Body of pancreas (tissue), 4 donors: ENCODE results near the gene FUT7. TPM values are rescaled to one million over a fixed set of nuclear protein-coding genes. Genes with fewer than 3 reads are reported as not detected.

Experiments
- ATAC-seq: fragments of 150-250 bp; one replicate; pipeline ENCODE4 v1.9.1; 2016
- DNase-seq, 4 donors: peaks; one replicate each; pipeline ENCODE4 v3.0.0-alpha.2; 2019
- H3K27ac ChIP-seq, 4 donors: fragments of 200-600 bp; sonication (generic); 1 replicate in 3 of 4; 2 replicates in 1 of 4; pipeline versions ENCODE4 v1.5.1 to v1.6.1; 2016 to 2019; ENCODE audit warnings: mild to moderate bottlenecking in 1 of 4, mixed read lengths in 1 of 4, moderate library complexity in 1 of 4
- H3K27me3 ChIP-seq, 2 donors: fragments of 200-600 bp; sonication (generic); one replicate each; pipeline ENCODE4 v1.6.0; 2016; ENCODE audit warnings: mild to moderate bottlenecking in 1 of 2
- H3K36me3 ChIP-seq, 2 donors: fragments of 200-600 bp; sonication (generic); replicated peaks in 1 of 2; 2 replicates each; pipeline ENCODE4 v1.5.1; 2016; ENCODE audit warnings: low read depth in 2 of 2; ENCODE audit not compliant: insufficient read depth in 1 of 2
- H3K4me1 ChIP-seq: fragments of 200-600 bp; sonication (generic); one replicate; pipeline ENCODE4 v1.6.0; 2016
- H3K4me3 ChIP-seq, 2 donors: fragments of 200-600 bp; sonication (generic); 1 replicate in 1 of 2; 2 replicates in 1 of 2; pipeline ENCODE4 v1.5.1; 2016 to 2019
- H3K9me3 ChIP-seq, 3 donors: fragments of 200-600 bp; sonication (generic); 1 replicate in 2 of 3; 2 replicates in 1 of 3; pipeline ENCODE4 v1.5.1; 2016
- CTCF ChIP-seq, 7 experiments: fragments of 450-650 bp in 4 of 7; fragments of 200-600 bp in 3 of 7; sonication (generic) in 3 of 7; IDR thresholded peaks; one replicate each; pipeline ENCODE4 v1.5.1; 2016 to 2019; ENCODE audit warnings: antibody characterized with exemption in 7 of 7
- POLR2A ChIP-seq, 3 donors: fragments of 450-650 bp; IDR thresholded peaks; one replicate each; pipeline ENCODE4 v1.6.1; 2016; ENCODE audit warnings: antibody characterized with exemption in 3 of 3, mild to moderate bottlenecking in 2 of 3
- WGBS, 2 donors: methylation state at CpG; one replicate each; pipeline ENCODE4 v1.1.5; 2017; 5-methylcytosine and 5-hydroxymethylcytosine counted together
- intact Hi-C: fragments of 100-400 bp; cut with DNase I; formaldehyde crosslinking; loops from one replicate; pipeline ENCODE4 v1.15.1; 2023
- total RNA-seq, 2 donors: library from RNA; depleted of rRNA; stranded (reverse); fragments of >200 nt; gene quantifications; one replicate each; pipeline ENCODE4 v1.1.0, GENCODE V29; 2016

FUT7 gene
- total RNA-seq, 2 donors from 2014 or later = not detected

- ATAC-seq = no peak
- no peak for TF ChIP-seq POLR2A (IDR thresholded peaks at IDR 0.05)
- TF ChIP-seq CTCF (IDR thresholded peaks at IDR 0.05) = no peak
- no peak for DNase-seq
- Histone ChIP-seq H3K9me3 (no peaks in the 10 kb centered on the region), H3K36me3 (no peaks in the 10 kb centered on the region), H3K27me3 (peaks cover 0 to 5% of the 10 kb centered on the region in 2 donors), H3K4me1 (peaks cover 6% of the 10 kb centered on the region), H3K27ac (no peak overlapping the region), H3K4me3 (no peak overlapping the region)
- intact Hi-C loops = no loop called here
- 69 to 77% methylated on average over 3 to 9 of the region's 9 CpGs for WGBS, 2 donors
Measured at GRCh38 chr9:136983167-136983566, 48.7 kb downstream of the FUT7 start.

GRCh38 chr9:136982232-136983051 is 49.4 kb downstream of the FUT7 start, which contains the start of gene LCNL1:
Gene LCNL1 (plus strand): TSS chr9:136982993. CDS start chr9:136983587, 594 bp downstream.
- H3K4me3 ChIP-seq = no peak within 1 kb of the TSS
- peaks cover 12% of the 10 kb centered on the region for H3K4me1 ChIP-seq
- intact Hi-C loops = no loop called here
- peak within 1 kb of the TSS in 1 of 4 donors; percentile 17 for H3K27ac ChIP-seq
- H3K27me3 ChIP-seq = peaks cover 0 to 5% of the 10 kb centered on the region in 2 donors
- no peaks in the 10 kb centered on the region for H3K9me3 ChIP-seq
- DNase-seq (no peak), ATAC-seq (no peak)
- no peak for TF ChIP-seq CTCF (IDR thresholded peaks at IDR 0.05)
- TF ChIP-seq POLR2A (IDR thresholded peaks at IDR 0.05) = no peak
- H3K36me3 ChIP-seq = no peaks in the 10 kb centered on the region
- WGBS, 2 donors = 83 to 88% methylated on average over 6 to 17 of the region's 18 CpGs

GRCh38 chr9:136981588-136982231 is 50.2 kb downstream of the FUT7 start:
- TF ChIP-seq CTCF (IDR thresholded peaks at IDR 0.05) = no peak
- no peak for TF ChIP-seq POLR2A (IDR thresholded peaks at IDR 0.05)
- H3K27ac ChIP-seq = peak overlapping the region in 2 of 4 donors; percentile 36 to 44
- no peaks in the 10 kb centered on the region for H3K36me3 ChIP-seq
- peaks cover 12% of the 10 kb centered on the region for H3K4me1 ChIP-seq
- no peak overlapping the region for H3K4me3 ChIP-seq
- intact Hi-C loops = no loop called here
- peaks cover 0 to 5% of the 10 kb centered on the region in 2 donors for H3K27me3 ChIP-seq
- 53 to 68% methylated on average over 5 to 15 of the region's 17 CpGs for WGBS, 2 donors
- ATAC-seq (peak; percentile 19), DNase-seq (no peak)
- H3K9me3 ChIP-seq = no peaks in the 10 kb centered on the region

- WGBS, 2 donors = 83 to 96% methylated on average over 15 to 16 of the region's 16 CpGs
- peak overlapping the region in 2 of 4 donors; percentile 36 to 44 for H3K27ac ChIP-seq
Measured at GRCh38 chr9:136980669-136981478, 51.0 kb downstream of the FUT7 start.

More at GRCh38 chr9:136980669-136981478, 51.0 kb downstream of the FUT7 start:
- TF ChIP-seq CTCF (IDR thresholded peaks at IDR 0.05) (no peak), POLR2A (IDR thresholded peaks at IDR 0.05) (no peak)
- ATAC-seq = no peak
- Histone ChIP-seq H3K9me3 (no peaks in the 10 kb centered on the region), H3K4me1 (peaks cover 12% of the 10 kb centered on the region), H3K27me3 (peaks cover 0 to 5% of the 10 kb centered on the region in 2 donors), H3K36me3 (no peaks in the 10 kb centered on the region), H3K4me3 (no peak overlapping the region)
- intact Hi-C loops = no loop called here
- DNase-seq = no peak

Other genes with a start within 250 kb of the FUT7 start
- 10 to 100 TPM; 45.1 to 52.1 TPM for gene TMEM141, start 240.7 kb downstream of the FUT7 start, total RNA-seq
- gene CCDC183, start 235.8 kb downstream of the FUT7 start, total RNA-seq = 10 to 100 TPM in 1 of 2 donors, 1 to 10 TPM in 1; 3.3 to 14.5 TPM
- gene RABL6, start 224.1 kb downstream of the FUT7 start, total RNA-seq = 10 to 100 TPM; 69.8 to 72.8 TPM
- gene AJM1, start 189.6 kb downstream of the FUT7 start, total RNA-seq = 10 to 100 TPM in 1 of 2 donors, 1 to 10 TPM in 1; 5.2 to 13.2 TPM
- gene PHPT1, start 182.7 kb downstream of the FUT7 start, total RNA-seq = 10 to 100 TPM; 60.6 to 65.6 TPM
- gene MAMDC4, start 179.7 kb downstream of the FUT7 start, total RNA-seq = 10 to 100 TPM in 1 of 2 donors, 1 to 10 TPM in 1; 6.5 to 25.7 TPM
- 100 to 1,000 TPM; 196 to 238 TPM for gene EDF1, start 165.8 kb downstream of the FUT7 start, total RNA-seq
- 10 to 100 TPM in 1 of 2 donors, 1 to 10 TPM in 1; 5.2 to 30.7 TPM for gene TRAF2, start 145.6 kb downstream of the FUT7 start, total RNA-seq
- 100 to 1,000 TPM; 156 to 161 TPM for gene FBXW5, start 87.3 kb downstream of the FUT7 start, total RNA-seq
- gene C8G, start 86.8 kb downstream of the FUT7 start, total RNA-seq = not detected
- gene LCN12, start 79.8 kb downstream of the FUT7 start, total RNA-seq = 1 to 10 TPM; 1.3 to 4.9 TPM
- gene PTGDS, start 54.6 kb downstream of the FUT7 start, total RNA-seq = 10 to 100 TPM; 17.8 to 48.0 TPM
- gene LCNL1, start 49.1 kb downstream of the FUT7 start, total RNA-seq = not detected
- 10 to 100 TPM; 34.0 to 97.2 TPM for gene PAXX, start 39.7 kb downstream of the FUT7 start, total RNA-seq
- 1 to 10 TPM in 1 of 2 donors, not detected in 1; 2.0 TPM for gene CLIC3, start 35.5 kb downstream of the FUT7 start, total RNA-seq
- 10 to 100 TPM; 28.7 to 29.6 TPM for gene ABCA2, start 3.9 kb downstream of the FUT7 start, total RNA-seq
- gene NPDC1, start 14.1 kb upstream of the FUT7 start, total RNA-seq = 100 to 1,000 TPM in 1 of 2 donors, 10 to 100 TPM in 1; 72.1 to 105 TPM
- gene ENTPD2, start 22.0 kb upstream of the FUT7 start, total RNA-seq = 1 to 10 TPM; 1.3 to 1.6 TPM
- under 1 TPM; 0.66 to 0.78 TPM for gene SAPCD2, start 38.5 kb upstream of the FUT7 start, total RNA-seq
- gene UAP1L1, start 45.4 kb upstream of the FUT7 start, total RNA-seq = 1 to 10 TPM; 7.8 to 8.2 TPM
- 10 to 100 TPM; 32.6 to 34.2 TPM for gene MAN1B1, start 54.9 kb upstream of the FUT7 start, total RNA-seq
- gene DPP7, start 82.6 kb upstream of the FUT7 start, total RNA-seq = 100 to 1,000 TPM; 137 to 171 TPM
- not detected for gene GRIN1, start 107.1 kb upstream of the FUT7 start, total RNA-seq
- gene LRRC26, start 138.0 kb upstream of the FUT7 start, total RNA-seq = 1 to 10 TPM in 1 of 2 donors, not detected in 1; 1.3 TPM
- not detected for gene TMEM210, start 140.0 kb upstream of the FUT7 start, total RNA-seq
- 10 to 100 TPM; 24.1 to 51.7 TPM for gene ANAPC2, start 156.5 kb upstream of the FUT7 start, total RNA-seq
- 10 to 100 TPM; 62.3 to 79.1 TPM for gene SSNA1, start 156.6 kb upstream of the FUT7 start, total RNA-seq
- 10 to 100 TPM; 90.0 to 91.3 TPM for gene TPRN, start 168.7 kb upstream of the FUT7 start, total RNA-seq
- gene TMEM203, start 173.6 kb upstream of the FUT7 start, total RNA-seq = 10 to 100 TPM; 11.9 to 18.1 TPM
- 10 to 100 TPM; 17.1 to 22.7 TPM for gene NDOR1, start 173.6 kb upstream of the FUT7 start, total RNA-seq
- 10 to 100 TPM in 1 of 2 donors, under 1 TPM in 1; 0.78 to 14.5 TPM for gene RNF208, start 190.2 kb upstream of the FUT7 start, total RNA-seq
- not detected for gene CYSRT1, start 193.1 kb upstream of the FUT7 start, total RNA-seq
- under 1 TPM in 1 of 2 donors, not detected in 1; 0.26 TPM for gene RNF224, start 195.4 kb upstream of the FUT7 start, total RNA-seq
- gene SLC34A3, start 198.8 kb upstream of the FUT7 start, total RNA-seq = under 1 TPM in 1 of 2 donors, not detected in 1; 0.33 TPM
- 100 to 1,000 TPM in 1 of 2 donors, 10 to 100 TPM in 1; 79.1 to 171 TPM for gene TUBB4B, start 209.2 kb upstream of the FUT7 start, total RNA-seq
- not detected for gene STPG3, start 219.2 kb upstream of the FUT7 start, total RNA-seq
- gene NELFB, start 223.2 kb upstream of the FUT7 start, total RNA-seq = 10 to 100 TPM; 31.3 to 34.2 TPM
- 10 to 100 TPM in 1 of 2 donors, 1 to 10 TPM in 1; 9.9 to 12.2 TPM for gene TOR4A, start 245.6 kb upstream of the FUT7 start, total RNA-seq